Peyer's patch (tissue), 4 donors: Measurements from ENCODE around the gene TULP4.

Experiments used
- POLR2A ChIP-seq, 2 donors: fragments of 450-650 bp; IDR thresholded peaks; one replicate each; pipeline ENCODE4 v1.5.1; 2017; ENCODE audit warnings: antibody characterized with exemption in 2 of 2, mild to moderate bottlenecking in 2 of 2, moderate library complexity in 2 of 2
- TF ChIP-seq, protein P1 (sequence below), 6 experiments: fragments of 450-650 bp in 4 of 6; fragments of 200-600 bp in 2 of 6; sonication (generic) in 1 of 6; IDR thresholded peaks; one replicate each; pipeline ENCODE4 v1.5.1; 2017 to 2019; ENCODE audit warnings: antibody characterized with exemption in 6 of 6, mild to moderate bottlenecking in 3 of 6, moderate library complexity in 1 of 6

GRCh38 chr6:158508450-158508849 is 196.2 kb downstream of the TULP4 start:
- TF ChIP-seq, protein P1, sequence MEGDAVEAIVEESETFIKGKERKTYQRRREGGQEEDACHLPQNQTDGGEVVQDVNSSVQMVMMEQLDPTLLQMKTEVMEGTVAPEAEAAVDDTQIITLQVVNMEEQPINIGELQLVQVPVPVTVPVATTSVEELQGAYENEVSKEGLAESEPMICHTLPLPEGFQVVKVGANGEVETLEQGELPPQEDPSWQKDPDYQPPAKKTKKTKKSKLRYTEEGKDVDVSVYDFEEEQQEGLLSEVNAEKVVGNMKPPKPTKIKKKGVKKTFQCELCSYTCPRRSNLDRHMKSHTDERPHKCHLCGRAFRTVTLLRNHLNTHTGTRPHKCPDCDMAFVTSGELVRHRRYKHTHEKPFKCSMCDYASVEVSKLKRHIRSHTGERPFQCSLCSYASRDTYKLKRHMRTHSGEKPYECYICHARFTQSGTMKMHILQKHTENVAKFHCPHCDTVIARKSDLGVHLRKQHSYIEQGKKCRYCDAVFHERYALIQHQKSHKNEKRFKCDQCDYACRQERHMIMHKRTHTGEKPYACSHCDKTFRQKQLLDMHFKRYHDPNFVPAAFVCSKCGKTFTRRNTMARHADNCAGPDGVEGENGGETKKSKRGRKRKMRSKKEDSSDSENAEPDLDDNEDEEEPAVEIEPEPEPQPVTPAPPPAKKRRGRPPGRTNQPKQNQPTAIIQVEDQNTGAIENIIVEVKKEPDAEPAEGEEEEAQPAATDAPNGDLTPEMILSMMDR (IDR thresholded peaks at IDR 0.05): no peak
- no peak for TF ChIP-seq POLR2A (IDR thresholded peaks at IDR 0.05)
